Measurements from ENCODE around the gene PPP2R2C.

Gene PPP2R2C

GRCh38 chr4:6415031-6415705, 57.2 kb downstream of the PPP2R2C start:
- no peak overlapping the region for H3K4me3 ChIP-seq (ENCODE audit: low read depth, low read length)
- no peak for TF ChIP-seq CTCF (conservative IDR thresholded peaks at IDR 0.05; ENCODE audit: low read depth, low read length)
- DNase-seq (ENCODE audit: low read depth): no peak

- no peak for TF ChIP-seq CTCF (conservative IDR thresholded peaks at IDR 0.05; ENCODE audit: low read depth, low read length)
- H3K4me3 ChIP-seq (ENCODE audit: low read depth, low read length): no peak overlapping the region
- no peak for DNase-seq (ENCODE audit: low read depth)
Measured at GRCh38 chr4:6414578-6414977, 57.8 kb downstream of the PPP2R2C start.

DNA sequence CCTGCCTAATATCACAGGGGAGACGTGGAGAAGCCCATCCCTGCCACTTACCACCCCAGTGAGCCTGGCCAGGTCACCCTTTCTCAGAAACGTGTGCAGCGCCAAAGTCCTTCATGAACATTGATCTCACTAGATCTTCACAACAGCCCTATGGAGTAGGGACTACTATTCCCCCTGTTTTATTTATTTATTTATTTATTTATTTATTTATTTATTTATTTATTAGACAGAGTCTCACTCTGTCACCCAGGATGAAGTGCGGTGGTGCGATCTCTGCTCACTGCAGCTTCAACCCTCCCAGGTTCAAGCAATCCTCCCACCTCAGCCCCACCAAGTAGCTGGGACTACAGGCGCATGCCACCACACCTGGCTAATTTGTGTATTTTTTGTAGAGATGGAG, 61.8 kb downstream of the PPP2R2C start:
- no peak for DNase-seq (ENCODE audit: low read depth)
- TF ChIP-seq CTCF (conservative IDR thresholded peaks at IDR 0.05; ENCODE audit: low read depth, low read length): no peak
- H3K4me3 ChIP-seq (ENCODE audit: low read depth, low read length): no peak overlapping the region

GRCh38 chr4:6410068-6410467, 62.3 kb downstream of the PPP2R2C start:
- H3K4me3 ChIP-seq (ENCODE audit: low read depth, low read length): no peak overlapping the region
- TF ChIP-seq CTCF (conservative IDR thresholded peaks at IDR 0.05; ENCODE audit: low read depth, low read length): no peak
- DNase-seq (ENCODE audit: low read depth): no peak

- TF ChIP-seq CTCF (conservative IDR thresholded peaks at IDR 0.05; ENCODE audit: low read depth, low read length): no peak
- no peak for DNase-seq (ENCODE audit: low read depth)
- no peak overlapping the region for H3K4me3 ChIP-seq (ENCODE audit: low read depth, low read length)
Measured at GRCh38 chr4:6409381-6409780, 63.0 kb downstream of the PPP2R2C start.

- TF ChIP-seq CTCF (conservative IDR thresholded peaks at IDR 0.05; ENCODE audit: low read depth, low read length): no peak
Measured at GRCh38 chr4:6408263-6408662, 64.2 kb downstream of the PPP2R2C start.

GRCh38 chr4:6405397-6405706, 67.1 kb downstream of the PPP2R2C start:
- no peak overlapping the region for H3K4me3 ChIP-seq (ENCODE audit: low read depth, low read length)
- DNase-seq (ENCODE audit: low read depth): no peak

More at GRCh38 chr4:6408263-6408662, 64.2 kb downstream of the PPP2R2C start:
- no peak overlapping the region for H3K4me3 ChIP-seq (ENCODE audit: low read depth, low read length)
- no peak for DNase-seq (ENCODE audit: low read depth)

More at GRCh38 chr4:6405397-6405706, 67.1 kb downstream of the PPP2R2C start:
- no peak for TF ChIP-seq CTCF (conservative IDR thresholded peaks at IDR 0.05; ENCODE audit: low read depth, low read length)
